ENCODE measurements around the gene CDK6. TPM values are rescaled to one million over a fixed set of nuclear protein-coding genes. Genes with fewer than 3 reads are reported as not detected.

CDK6 gene
- total RNA-seq, 1 donor: 45.6 TPM

DNA sequence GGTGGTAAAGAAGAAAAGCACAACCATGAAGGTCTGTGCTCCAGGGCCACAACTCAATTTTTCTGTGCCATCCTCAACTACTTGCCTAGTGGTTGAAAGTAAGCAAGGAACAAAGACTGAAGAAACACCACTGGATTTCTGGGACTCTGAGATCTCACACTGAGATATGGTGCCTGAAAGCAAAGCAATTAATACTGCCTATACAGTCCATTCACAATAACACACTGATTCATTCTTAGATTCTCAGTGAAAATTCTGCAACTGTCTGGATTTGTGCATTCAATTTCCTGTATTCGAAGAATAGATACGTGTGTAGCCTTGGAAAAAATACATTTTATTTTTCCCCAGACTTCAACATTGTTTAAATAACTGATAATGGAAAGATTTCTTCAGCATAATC is 129.8 kb downstream of the CDK6 start:
- TF ChIP-seq, protein P1, sequence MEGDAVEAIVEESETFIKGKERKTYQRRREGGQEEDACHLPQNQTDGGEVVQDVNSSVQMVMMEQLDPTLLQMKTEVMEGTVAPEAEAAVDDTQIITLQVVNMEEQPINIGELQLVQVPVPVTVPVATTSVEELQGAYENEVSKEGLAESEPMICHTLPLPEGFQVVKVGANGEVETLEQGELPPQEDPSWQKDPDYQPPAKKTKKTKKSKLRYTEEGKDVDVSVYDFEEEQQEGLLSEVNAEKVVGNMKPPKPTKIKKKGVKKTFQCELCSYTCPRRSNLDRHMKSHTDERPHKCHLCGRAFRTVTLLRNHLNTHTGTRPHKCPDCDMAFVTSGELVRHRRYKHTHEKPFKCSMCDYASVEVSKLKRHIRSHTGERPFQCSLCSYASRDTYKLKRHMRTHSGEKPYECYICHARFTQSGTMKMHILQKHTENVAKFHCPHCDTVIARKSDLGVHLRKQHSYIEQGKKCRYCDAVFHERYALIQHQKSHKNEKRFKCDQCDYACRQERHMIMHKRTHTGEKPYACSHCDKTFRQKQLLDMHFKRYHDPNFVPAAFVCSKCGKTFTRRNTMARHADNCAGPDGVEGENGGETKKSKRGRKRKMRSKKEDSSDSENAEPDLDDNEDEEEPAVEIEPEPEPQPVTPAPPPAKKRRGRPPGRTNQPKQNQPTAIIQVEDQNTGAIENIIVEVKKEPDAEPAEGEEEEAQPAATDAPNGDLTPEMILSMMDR (IDR thresholded peaks at IDR 0.05; ENCODE audit: extremely low read depth, low read depth, low read length): no peak
- no peaks in the 10 kb centered on the region for H4K20me1 ChIP-seq (ENCODE audit: insufficient read depth, low read length)
- H3K4me2 ChIP-seq (ENCODE audit: insufficient read depth, low read length): no peak overlapping the region
- no peaks in the 10 kb centered on the region for H3K4me1 ChIP-seq (ENCODE audit: insufficient read depth, low read length)
- no peak overlapping the region for H2AFZ ChIP-seq (ENCODE audit: low read length)
- no peaks in the 10 kb centered on the region for H3K27me3 ChIP-seq (ENCODE audit: insufficient read depth, low read length)
- H3K27ac ChIP-seq (ENCODE audit: low read depth, low read length): no peak overlapping the region
- H3K4me3 ChIP-seq (ENCODE audit: insufficient read depth, low read length): no peak overlapping the region
- H3K79me2 ChIP-seq (ENCODE audit: insufficient read depth, low read length): peaks cover 56% of the 10 kb centered on the region
- H3K9me3 ChIP-seq (ENCODE audit: low read depth, low read length): no peaks in the 10 kb centered on the region
- H3K36me3 ChIP-seq (ENCODE audit: insufficient read depth, low read length): peaks cover 9% of the 10 kb centered on the region
- no peak for DNase-seq (ENCODE audit: insufficient read length, low spot score, missing footprints)

DNA sequence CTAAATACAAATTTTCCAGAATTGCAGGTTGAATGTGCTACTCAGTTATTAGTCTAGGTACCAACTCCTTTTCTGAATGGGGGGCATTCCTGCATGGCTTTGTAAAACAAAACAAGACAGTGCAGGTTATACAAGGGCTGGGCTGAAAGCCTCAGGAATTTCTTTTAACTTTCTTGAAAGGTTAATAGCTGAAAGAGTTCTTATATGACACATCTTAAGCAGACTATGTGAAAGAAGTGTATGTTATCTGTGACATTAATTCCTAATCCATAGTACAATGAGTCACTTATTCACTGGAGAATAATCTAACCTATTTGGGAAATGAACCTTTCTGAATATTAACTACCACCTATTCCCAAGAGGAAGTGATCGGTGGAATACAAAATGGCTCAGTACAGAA is 130.5 kb downstream of the CDK6 start:
- Histone ChIP-seq H3K79me2 (ENCODE audit: insufficient read depth, low read length) (peaks cover 59% of the 10 kb centered on the region), H2AFZ (ENCODE audit: low read length) (no peak overlapping the region), H3K9me3 (ENCODE audit: low read depth, low read length) (no peaks in the 10 kb centered on the region), H3K27me3 (ENCODE audit: insufficient read depth, low read length) (no peaks in the 10 kb centered on the region), H3K4me3 (ENCODE audit: insufficient read depth, low read length) (no peak overlapping the region), H3K36me3 (ENCODE audit: insufficient read depth, low read length) (peaks cover 9% of the 10 kb centered on the region), H4K20me1 (ENCODE audit: insufficient read depth, low read length) (no peaks in the 10 kb centered on the region), H3K4me1 (ENCODE audit: insufficient read depth, low read length) (no peaks in the 10 kb centered on the region), H3K27ac (ENCODE audit: low read depth, low read length) (no peak overlapping the region), H3K4me2 (ENCODE audit: insufficient read depth, low read length) (no peak overlapping the region)
- TF ChIP-seq, protein P1 (IDR thresholded peaks at IDR 0.05; ENCODE audit: extremely low read depth, low read depth, low read length): no peak
- DNase-seq (ENCODE audit: insufficient read length, low spot score, missing footprints): no peak

DNA sequence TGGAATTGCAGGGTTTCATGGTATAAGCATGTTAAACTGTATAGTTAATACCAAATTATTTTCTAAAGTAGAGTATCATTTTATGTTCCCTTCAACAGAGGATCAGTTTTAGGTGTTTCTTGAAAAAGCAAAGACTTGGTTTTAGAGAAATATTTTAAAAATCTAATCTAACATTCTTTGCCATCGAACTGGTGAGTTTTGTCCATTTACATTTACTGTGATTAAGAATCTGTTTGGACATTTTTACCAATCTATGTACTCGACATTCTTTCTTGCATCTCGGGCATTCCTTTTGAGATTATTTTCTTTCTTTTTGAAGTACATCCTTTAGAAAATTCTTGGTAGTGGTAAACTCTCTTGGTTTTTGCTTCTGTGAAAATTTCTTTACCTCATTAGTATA is 131.5 kb downstream of the CDK6 start:
- no peaks in the 10 kb centered on the region for H4K20me1 ChIP-seq (ENCODE audit: insufficient read depth, low read length)
- TF ChIP-seq, protein P1 (IDR thresholded peaks at IDR 0.05; ENCODE audit: extremely low read depth, low read depth, low read length): no peak
- peaks cover 3% of the 10 kb centered on the region for H3K4me1 ChIP-seq (ENCODE audit: insufficient read depth, low read length)
- peaks cover 7% of the 10 kb centered on the region for H3K36me3 ChIP-seq (ENCODE audit: insufficient read depth, low read length)
- H3K9me3 ChIP-seq (ENCODE audit: low read depth, low read length): no peaks in the 10 kb centered on the region
- no peak overlapping the region for H3K4me2 ChIP-seq (ENCODE audit: insufficient read depth, low read length)
- H2AFZ ChIP-seq (ENCODE audit: low read length): no peak overlapping the region
- DNase-seq (ENCODE audit: insufficient read length, low spot score, missing footprints): no peak
- H3K27me3 ChIP-seq (ENCODE audit: insufficient read depth, low read length): no peaks in the 10 kb centered on the region
- H3K27ac ChIP-seq (ENCODE audit: low read depth, low read length): no peak overlapping the region
- H3K79me2 ChIP-seq (ENCODE audit: insufficient read depth, low read length): peaks cover 59% of the 10 kb centered on the region
- H3K4me3 ChIP-seq (ENCODE audit: insufficient read depth, low read length): no peak overlapping the region

DNA sequence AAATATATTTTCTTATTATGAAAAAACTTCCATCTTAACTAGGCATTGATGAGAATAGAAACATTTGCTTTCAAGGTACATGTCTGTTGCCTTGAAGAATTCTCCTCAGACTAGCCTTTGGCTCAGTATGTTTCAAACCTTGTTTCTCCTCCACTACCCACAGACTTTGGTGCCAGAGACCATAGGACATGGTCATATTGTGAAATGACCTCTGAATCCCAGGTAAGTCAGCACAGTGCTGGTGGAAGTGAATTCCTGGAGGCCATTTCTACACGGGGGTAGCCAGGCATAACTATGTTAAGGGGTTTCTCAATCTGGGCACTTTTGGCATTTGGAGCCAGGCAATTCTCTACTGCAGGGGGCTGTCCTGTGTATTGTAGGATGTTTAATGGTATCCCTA is 133.8 kb downstream of the CDK6 start:
- Histone ChIP-seq H3K27ac (ENCODE audit: low read depth, low read length) (no peak overlapping the region), H3K4me1 (ENCODE audit: insufficient read depth, low read length) (peaks cover 25% of the 10 kb centered on the region), H3K4me3 (ENCODE audit: insufficient read depth, low read length) (no peak overlapping the region), H3K36me3 (ENCODE audit: insufficient read depth, low read length) (peaks cover 7% of the 10 kb centered on the region), H3K79me2 (ENCODE audit: insufficient read depth, low read length) (peaks cover 51% of the 10 kb centered on the region), H3K27me3 (ENCODE audit: insufficient read depth, low read length) (no peaks in the 10 kb centered on the region), H3K4me2 (ENCODE audit: insufficient read depth, low read length) (no peak overlapping the region), H3K9me3 (ENCODE audit: low read depth, low read length) (no peaks in the 10 kb centered on the region), H2AFZ (ENCODE audit: low read length) (no peak overlapping the region), H4K20me1 (ENCODE audit: insufficient read depth, low read length) (no peaks in the 10 kb centered on the region)
- TF ChIP-seq, protein P1 (IDR thresholded peaks at IDR 0.05; ENCODE audit: extremely low read depth, low read depth, low read length): no peak
- DNase-seq (ENCODE audit: insufficient read length, low spot score, missing footprints): no peak
